Activated CD4-positive, alpha-beta T cell treated with anti-CD3 and anti-CD28 coated beads for 24 hours (primary cell): ENCODE results near the gene SPATA13.

Source experiments
- DNase-seq, 2 donors: peaks; one replicate each; pipeline ENCODE4 v3.0.0-alpha.2; 2020; ENCODE audit warnings: low read depth in 2 of 2

Gene SPATA13

GRCh38 chr13:24223341-24224231, 63.1 kb downstream of the SPATA13 start:
- no peak for DNase-seq

GRCh38 chr13:24224232-24224680, 63.7 kb downstream of the SPATA13 start:
- DNase-seq, result no peak

GRCh38 chr13:24225062-24225461, 64.5 kb downstream of the SPATA13 start:
- no peak for DNase-seq

- no peak for DNase-seq
Measured at GRCh38 chr13:24225930-24226329, 65.4 kb downstream of the SPATA13 start.

GRCh38 chr13:24226762-24227161, 66.2 kb downstream of the SPATA13 start:
- no peak for DNase-seq

- peak in 1 of 2 donors; percentile 28 for DNase-seq
Measured at GRCh38 chr13:24228852-24229458, 68.4 kb downstream of the SPATA13 start.

- no peak for DNase-seq
Measured at GRCh38 chr13:24230428-24231072, 70.0 kb downstream of the SPATA13 start.

GRCh38 chr13:24231377-24231776, 70.9 kb downstream of the SPATA13 start:
- DNase-seq, result no peak

GRCh38 chr13:24232037-24232436, 71.5 kb downstream of the SPATA13 start:
- no peak for DNase-seq

- no peak for DNase-seq
Measured at GRCh38 chr13:24232474-24232873, 72.0 kb downstream of the SPATA13 start.

GRCh38 chr13:24233351-24233901, 72.9 kb downstream of the SPATA13 start:
- DNase-seq, result no peak

GRCh38 chr13:24234200-24234915, 73.8 kb downstream of the SPATA13 start:
- DNase-seq, result no peak

GRCh38 chr13:24237356-24237755, 76.8 kb downstream of the SPATA13 start:
- DNase-seq, result no peak

- DNase-seq, result no peak
Measured at GRCh38 chr13:24241336-24241735, 80.8 kb downstream of the SPATA13 start.

GRCh38 chr13:24242100-24242499, 81.6 kb downstream of the SPATA13 start:
- DNase-seq, result no peak

- DNase-seq, result no peak
Measured at GRCh38 chr13:24243302-24243701, 82.8 kb downstream of the SPATA13 start.

GRCh38 chr13:24244802-24245201, 84.3 kb downstream of the SPATA13 start:
- no peak for DNase-seq

GRCh38 chr13:24247016-24247415, 86.5 kb downstream of the SPATA13 start:
- no peak for DNase-seq

- DNase-seq, result no peak
Measured at GRCh38 chr13:24249624-24250023, 89.1 kb downstream of the SPATA13 start.

GRCh38 chr13:24250376-24251057, 90.0 kb downstream of the SPATA13 start:
- no peak for DNase-seq

- DNase-seq, result peak; percentile 47 to 64
Measured at GRCh38 chr13:24251525-24251924, 91.0 kb downstream of the SPATA13 start.
